SK-N-SH (cell line): ENCODE data around the gene NUAK2. TPM values are rescaled to one million over a fixed set of nuclear protein-coding genes. Genes with fewer than 3 reads are reported as not detected.

Source experiments
- CTCF ChIA-PET: fragments of 300-600, 350-600 bp; formaldehyde crosslinking; extraction: SDS; loops from one replicate; lab custom pipeline; 2021; lab: Yijun Ruan, JAX
- POLR2A ChIA-PET: fragments of 350-600 bp; sonication (Branson Sonifier 250); formaldehyde crosslinking; extraction: SDS; loops from one replicate; lab custom pipeline; 2020; ENCODE audit warnings: antibody characterized with exemption, inconsistent platforms; lab: Yijun Ruan, JAX
- DNase-seq: peaks from one replicate; pipeline ENCODE4 v3.0.0; 2012
- H2AFZ ChIP-seq: fragments of 200-600 bp; sonication (generic); 2 replicates; pipeline ENCODE4 v1.8.1; 2016; ENCODE audit warnings: antibody characterized with exemption, mild to moderate bottlenecking, low read depth
- H3F3A ChIP-seq: fragments of 200-600 bp; sonication (generic); replicated peaks from 2 replicates; pipeline ENCODE3; 2016; ENCODE audit warnings: antibody characterized with exemption, mild to moderate bottlenecking; ENCODE audit not compliant: insufficient read depth
- H3K27ac ChIP-seq, 2 experiments: fragments of 200-500 bp in 1 of 2; fragments of 200-600 bp in 1 of 2; sonication (Bioruptor generic) in 1 of 2; sonication (generic), shearing (Covaris generic) in 1 of 2; 2 replicates each; pipeline versions ENCODE4 v1.5.1 to v1.6.1; 2014 to 2016; ENCODE audit warnings: low read depth in 2 of 2, inconsistent platforms in 1 of 2, low read length in 1 of 2, mild to moderate bottlenecking in 1 of 2, mixed read lengths in 1 of 2
- H3K27me3 ChIP-seq: fragments of 200-600 bp; sonication (generic), shearing (Covaris generic); 2 replicates; pipeline ENCODE4 v1.6.1; 2016; ENCODE audit warnings: mixed run types; ENCODE audit not compliant: insufficient read depth
- H3K36me3 ChIP-seq, 2 experiments: fragments of 200-500 bp in 1 of 2; fragments of 200-600 bp in 1 of 2; sonication (Bioruptor generic) in 1 of 2; sonication (generic) in 1 of 2; replicated peaks in 1 of 2; 2 replicates each; pipeline versions ENCODE3 to v1.5.1; 2014 to 2016; ENCODE audit warnings: low read length in 1 of 2, mild to moderate bottlenecking in 1 of 2; ENCODE audit not compliant: insufficient read depth in 2 of 2, control insufficient read depth in 1 of 2
- H3K4me1 ChIP-seq, 2 experiments: fragments of 200-500 bp in 1 of 2; fragments of 200-600 bp in 1 of 2; sonication (Bioruptor generic) in 1 of 2; sonication (generic), shearing (Covaris generic) in 1 of 2; 2 replicates each; pipeline versions ENCODE4 v1.5.1 to v1.6.1; 2014 to 2016; ENCODE audit warnings: low read depth in 1 of 2, low read length in 1 of 2, mixed run types in 1 of 2; ENCODE audit not compliant: insufficient read depth in 2 of 2, control insufficient read depth in 1 of 2
- H3K4me2 ChIP-seq: fragments of 200-600 bp; sonication (generic), shearing (Covaris generic); 2 replicates; pipeline ENCODE4 v1.6.1; 2017; ENCODE audit warnings: mixed run types
- H3K4me3 ChIP-seq, 2 experiments: fragments of 200-500 bp in 1 of 2; fragments of 200-600 bp in 1 of 2; sonication (Bioruptor generic) in 1 of 2; sonication (generic), shearing (Covaris generic) in 1 of 2; 2 replicates each; pipeline versions ENCODE4 v1.5.1 to v1.8.1; 2014 to 2016; ENCODE audit warnings: low read depth in 2 of 2, inconsistent platforms in 1 of 2, low read length in 1 of 2, mild to moderate bottlenecking in 1 of 2, mixed read lengths in 1 of 2, moderate library complexity in 1 of 2
- H3K79me2 ChIP-seq: fragments of 200-600 bp; sonication (generic); 2 replicates; pipeline ENCODE4 v1.8.1; 2017; ENCODE audit warnings: mild to moderate bottlenecking; ENCODE audit not compliant: insufficient read depth
- H3K9ac ChIP-seq: fragments of 200-600 bp; sonication (generic); 2 replicates; pipeline ENCODE4 v1.6.1; 2017; ENCODE audit warnings: mixed run types
- H3K9me2 ChIP-seq: fragments of 200-600 bp; sonication (generic); 2 replicates; pipeline ENCODE4 v1.6.1; 2017; ENCODE audit warnings: mixed run types
- H3K9me3 ChIP-seq: fragments of 200-600 bp; sonication (generic); 2 replicates; pipeline ENCODE4 v1.6.1; 2017; ENCODE audit warnings: mixed run types, mild to moderate bottlenecking, moderate library complexity
- H4K20me1 ChIP-seq: fragments of 200-600 bp; sonication (generic); 2 replicates; pipeline ENCODE4 v1.6.1; 2017; ENCODE audit warnings: mild to moderate bottlenecking, mixed run types; ENCODE audit not compliant: insufficient read depth
- GABPA ChIP-seq: IDR thresholded peaks from 2 replicates; pipeline ENCODE4 v1.4.0; 2012; ENCODE audit warnings: low read depth, mild to moderate bottlenecking
- GATA2 ChIP-seq: sonication (generic); formaldehyde crosslinking; IDR thresholded peaks from 2 replicates; pipeline ENCODE4 v1.5.0; 2020; ENCODE audit warnings: mild to moderate bottlenecking, missing genetic modification reagents
- RCOR1 ChIP-seq: fragments of 150-350 bp; IDR thresholded peaks from 2 replicates; pipeline ENCODE4 v1.6.1; 2017; ENCODE audit warnings: antibody characterized with exemption, low read length
- WGBS: methylation state at CpG from one replicate; pipeline ENCODE4 v1.1.6; 2017; ENCODE audit warnings: low lambda C conversion rate; 5-methylcytosine and 5-hydroxymethylcytosine counted together
- polyA plus RNA-seq, 3 experiments: library from polyadenylated mRNA; depleted of rRNA; stranded (reverse); fragments of >200 nt; gene quantifications; 2 replicates each; pipeline ENCODE4 v1.2.3, GENCODE V29; 2012
- TF ChIP-seq, protein P1 (sequence below): IDR thresholded peaks from 2 replicates; pipeline ENCODE4 v1.6.1; 2012; ENCODE audit warnings: mild to moderate bottlenecking, low read depth, low read length, moderate library complexity
- TF ChIP-seq, protein P2 (sequence below): IDR thresholded peaks from 2 replicates; pipeline ENCODE4 v1.4.0; 2012; ENCODE audit warnings: low read depth, borderline replicate concordance
- TF ChIP-seq, protein P3 (sequence below): IDR thresholded peaks from 2 replicates; pipeline ENCODE4 v1.4.0; 2012; ENCODE audit warnings: low read depth, borderline replicate concordance
- TF ChIP-seq, protein P4 (sequence below): IDR thresholded peaks from 2 replicates; pipeline ENCODE4; 2012
- TF ChIP-seq, protein P5 (sequence below): fragments of 200-600 bp; sonication (generic); IDR thresholded peaks from 2 replicates; pipeline ENCODE4 v1.6.1; 2017; ENCODE audit warnings: antibody characterized with exemption, mild to moderate bottlenecking, moderate library complexity

Gene NUAK2
- polyA plus RNA-seq, 1 of the 3 experiments (the other 2 are of a cell fraction) = 11.1 TPM

DNA sequence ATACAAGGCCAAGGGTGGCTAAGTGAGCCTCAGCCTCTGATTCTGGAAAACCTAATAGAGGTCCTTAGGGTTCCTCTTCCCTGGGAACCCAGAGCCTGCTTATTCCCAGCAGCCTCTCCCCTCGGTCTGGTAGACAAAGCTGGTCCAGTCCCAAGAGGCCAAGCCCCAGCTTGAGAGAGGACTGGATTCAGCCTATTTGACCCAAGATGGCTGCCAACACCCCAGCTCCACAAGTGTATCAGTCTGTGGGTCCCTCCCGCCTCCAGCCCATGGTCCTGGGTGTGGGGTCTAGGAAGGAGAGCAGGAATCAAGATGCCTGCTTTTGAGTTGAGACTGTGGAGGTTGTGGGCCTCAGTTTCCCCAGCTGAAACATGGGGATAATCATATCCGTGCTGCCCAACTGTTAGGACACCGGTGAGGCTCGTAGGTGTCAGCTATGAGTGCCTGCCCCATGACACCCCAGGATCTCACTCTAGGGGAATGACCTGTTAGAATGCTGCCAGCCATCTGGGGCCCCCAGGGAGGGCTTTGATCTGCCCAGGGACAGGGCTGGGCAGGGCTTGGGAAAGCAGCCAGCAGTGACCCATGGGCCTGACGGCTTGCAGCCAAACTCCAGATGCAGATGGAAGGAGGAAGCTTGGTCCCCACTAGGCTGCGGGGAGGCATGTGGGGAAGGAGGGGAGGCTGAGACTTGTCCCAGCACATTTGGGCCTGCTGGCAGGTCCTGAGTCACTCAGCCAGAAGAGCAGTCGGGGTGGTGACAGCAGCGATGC is 45.4 kb downstream of the NUAK2 start:
- Histone ChIP-seq H3K79me2 (no peaks in the 10 kb centered on the region), H3K9me2 (no peaks in the 10 kb centered on the region), H4K20me1 (no peaks in the 10 kb centered on the region), H3K36me3 (no peaks in the 10 kb centered on the region), H3K27ac (no peak overlapping the region), H3K4me3 (no peak overlapping the region), H2AFZ (no peak overlapping the region), H3K9ac (no peak overlapping the region), H3K4me2 (no peak overlapping the region), H3F3A (no peaks in the 10 kb centered on the region), H3K9me3 (no peaks in the 10 kb centered on the region), H3K27me3 (no peaks in the 10 kb centered on the region), H3K4me1 (peaks cover 3% of the 10 kb centered on the region in 2 experiments; a peak in 3 of 4 replicates)
- POLR2A ChIA-PET = no interaction called here
- TF ChIP-seq, protein P1, sequence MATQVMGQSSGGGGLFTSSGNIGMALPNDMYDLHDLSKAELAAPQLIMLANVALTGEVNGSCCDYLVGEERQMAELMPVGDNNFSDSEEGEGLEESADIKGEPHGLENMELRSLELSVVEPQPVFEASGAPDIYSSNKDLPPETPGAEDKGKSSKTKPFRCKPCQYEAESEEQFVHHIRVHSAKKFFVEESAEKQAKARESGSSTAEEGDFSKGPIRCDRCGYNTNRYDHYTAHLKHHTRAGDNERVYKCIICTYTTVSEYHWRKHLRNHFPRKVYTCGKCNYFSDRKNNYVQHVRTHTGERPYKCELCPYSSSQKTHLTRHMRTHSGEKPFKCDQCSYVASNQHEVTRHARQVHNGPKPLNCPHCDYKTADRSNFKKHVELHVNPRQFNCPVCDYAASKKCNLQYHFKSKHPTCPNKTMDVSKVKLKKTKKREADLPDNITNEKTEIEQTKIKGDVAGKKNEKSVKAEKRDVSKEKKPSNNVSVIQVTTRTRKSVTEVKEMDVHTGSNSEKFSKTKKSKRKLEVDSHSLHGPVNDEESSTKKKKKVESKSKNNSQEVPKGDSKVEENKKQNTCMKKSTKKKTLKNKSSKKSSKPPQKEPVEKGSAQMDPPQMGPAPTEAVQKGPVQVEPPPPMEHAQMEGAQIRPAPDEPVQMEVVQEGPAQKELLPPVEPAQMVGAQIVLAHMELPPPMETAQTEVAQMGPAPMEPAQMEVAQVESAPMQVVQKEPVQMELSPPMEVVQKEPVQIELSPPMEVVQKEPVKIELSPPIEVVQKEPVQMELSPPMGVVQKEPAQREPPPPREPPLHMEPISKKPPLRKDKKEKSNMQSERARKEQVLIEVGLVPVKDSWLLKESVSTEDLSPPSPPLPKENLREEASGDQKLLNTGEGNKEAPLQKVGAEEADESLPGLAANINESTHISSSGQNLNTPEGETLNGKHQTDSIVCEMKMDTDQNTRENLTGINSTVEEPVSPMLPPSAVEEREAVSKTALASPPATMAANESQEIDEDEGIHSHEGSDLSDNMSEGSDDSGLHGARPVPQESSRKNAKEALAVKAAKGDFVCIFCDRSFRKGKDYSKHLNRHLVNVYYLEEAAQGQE = no peak
- TF ChIP-seq, protein P2, sequence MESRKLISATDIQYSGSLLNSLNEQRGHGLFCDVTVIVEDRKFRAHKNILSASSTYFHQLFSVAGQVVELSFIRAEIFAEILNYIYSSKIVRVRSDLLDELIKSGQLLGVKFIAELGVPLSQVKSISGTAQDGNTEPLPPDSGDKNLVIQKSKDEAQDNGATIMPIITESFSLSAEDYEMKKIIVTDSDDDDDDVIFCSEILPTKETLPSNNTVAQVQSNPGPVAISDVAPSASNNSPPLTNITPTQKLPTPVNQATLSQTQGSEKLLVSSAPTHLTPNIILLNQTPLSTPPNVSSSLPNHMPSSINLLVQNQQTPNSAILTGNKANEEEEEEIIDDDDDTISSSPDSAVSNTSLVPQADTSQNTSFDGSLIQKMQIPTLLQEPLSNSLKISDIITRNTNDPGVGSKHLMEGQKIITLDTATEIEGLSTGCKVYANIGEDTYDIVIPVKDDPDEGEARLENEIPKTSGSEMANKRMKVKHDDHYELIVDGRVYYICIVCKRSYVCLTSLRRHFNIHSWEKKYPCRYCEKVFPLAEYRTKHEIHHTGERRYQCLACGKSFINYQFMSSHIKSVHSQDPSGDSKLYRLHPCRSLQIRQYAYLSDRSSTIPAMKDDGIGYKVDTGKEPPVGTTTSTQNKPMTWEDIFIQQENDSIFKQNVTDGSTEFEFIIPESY = no peak
- TF ChIP-seq GABPA (no peak), RCOR1 (no peak), GATA2 (CRISPR knock-in tag) (no peak)
- TF ChIP-seq, protein P3, sequence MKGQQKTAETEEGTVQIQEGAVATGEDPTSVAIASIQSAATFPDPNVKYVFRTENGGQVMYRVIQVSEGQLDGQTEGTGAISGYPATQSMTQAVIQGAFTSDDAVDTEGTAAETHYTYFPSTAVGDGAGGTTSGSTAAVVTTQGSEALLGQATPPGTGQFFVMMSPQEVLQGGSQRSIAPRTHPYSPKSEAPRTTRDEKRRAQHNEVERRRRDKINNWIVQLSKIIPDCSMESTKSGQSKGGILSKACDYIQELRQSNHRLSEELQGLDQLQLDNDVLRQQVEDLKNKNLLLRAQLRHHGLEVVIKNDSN = no peak
- TF ChIP-seq, protein P4, sequence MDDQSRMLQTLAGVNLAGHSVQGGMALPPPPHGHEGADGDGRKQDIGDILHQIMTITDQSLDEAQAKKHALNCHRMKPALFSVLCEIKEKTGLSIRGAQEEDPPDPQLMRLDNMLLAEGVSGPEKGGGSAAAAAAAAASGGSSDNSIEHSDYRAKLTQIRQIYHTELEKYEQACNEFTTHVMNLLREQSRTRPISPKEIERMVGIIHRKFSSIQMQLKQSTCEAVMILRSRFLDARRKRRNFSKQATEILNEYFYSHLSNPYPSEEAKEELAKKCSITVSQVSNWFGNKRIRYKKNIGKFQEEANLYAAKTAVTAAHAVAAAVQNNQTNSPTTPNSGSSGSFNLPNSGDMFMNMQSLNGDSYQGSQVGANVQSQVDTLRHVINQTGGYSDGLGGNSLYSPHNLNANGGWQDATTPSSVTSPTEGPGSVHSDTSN = no peak
- TF ChIP-seq, protein P5, sequence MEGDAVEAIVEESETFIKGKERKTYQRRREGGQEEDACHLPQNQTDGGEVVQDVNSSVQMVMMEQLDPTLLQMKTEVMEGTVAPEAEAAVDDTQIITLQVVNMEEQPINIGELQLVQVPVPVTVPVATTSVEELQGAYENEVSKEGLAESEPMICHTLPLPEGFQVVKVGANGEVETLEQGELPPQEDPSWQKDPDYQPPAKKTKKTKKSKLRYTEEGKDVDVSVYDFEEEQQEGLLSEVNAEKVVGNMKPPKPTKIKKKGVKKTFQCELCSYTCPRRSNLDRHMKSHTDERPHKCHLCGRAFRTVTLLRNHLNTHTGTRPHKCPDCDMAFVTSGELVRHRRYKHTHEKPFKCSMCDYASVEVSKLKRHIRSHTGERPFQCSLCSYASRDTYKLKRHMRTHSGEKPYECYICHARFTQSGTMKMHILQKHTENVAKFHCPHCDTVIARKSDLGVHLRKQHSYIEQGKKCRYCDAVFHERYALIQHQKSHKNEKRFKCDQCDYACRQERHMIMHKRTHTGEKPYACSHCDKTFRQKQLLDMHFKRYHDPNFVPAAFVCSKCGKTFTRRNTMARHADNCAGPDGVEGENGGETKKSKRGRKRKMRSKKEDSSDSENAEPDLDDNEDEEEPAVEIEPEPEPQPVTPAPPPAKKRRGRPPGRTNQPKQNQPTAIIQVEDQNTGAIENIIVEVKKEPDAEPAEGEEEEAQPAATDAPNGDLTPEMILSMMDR = no peak
- no peak for DNase-seq
- CTCF ChIA-PET = interaction anchor here (0.8 to 38.3 kb wide), 8 partner anchors 11 to 248 kb away, joined by 3 to 1368 read pairs (median 6); partner anchors contain the start of gene NUAK2
- WGBS = 89% methylated on average over 5 of the region's 9 CpGs
